K562 (cell line): ENCODE data around the gene MRPS31. TPM values are rescaled to one million over a fixed set of nuclear protein-coding genes. Genes with fewer than 3 reads are reported as not detected.
A peak's percentile ranks its signal among the peaks of the same experiment; 100 is the strongest.

Source experiments
- CCNT2 ChIP-seq: IDR thresholded peaks from 2 replicates; pipeline ENCODE4 v1.6.1; 2011; ENCODE audit warnings: borderline replicate concordance, low read depth, mild to moderate bottlenecking, moderate library complexity, mixed read lengths, low read length; ENCODE audit not compliant: insufficient read length; ENCODE audit errors: extremely low read depth
- CEBPB ChIP-seq: fragments of 450-650 bp; IDR thresholded peaks from 2 replicates; pipeline ENCODE4 v1.6.1; 2016; ENCODE audit warnings: missing genetic modification characterization, missing compliant biosample characterization
- DACH1 ChIP-seq: fragments of 450-650 bp; IDR thresholded peaks from 2 replicates; pipeline ENCODE4 v1.6.1; 2018; ENCODE audit not compliant: partially characterized antibody
- FOXK2 ChIP-seq, 2 experiments: fragments of 450-650 bp; IDR thresholded peaks in 1 of 2; conservative IDR thresholded peaks in 1 of 2; 2 replicates each; pipeline ENCODE4 v1.6.1; 2016; ENCODE audit warnings: low read depth in 2 of 2, mild to moderate bottlenecking in 1 of 2
- GTF2E2 ChIP-seq: fragments of 200-800 bp; sonication (Bioruptor generic); IDR thresholded peaks from 2 replicates; pipeline ENCODE4 v1.6.1; 2016; ENCODE audit warnings: missing genetic modification characterization, missing compliant biosample characterization
- KLF1 ChIP-seq: fragments of 450-650 bp; IDR thresholded peaks from 2 replicates; pipeline ENCODE4 v1.6.1; 2016; ENCODE audit warnings: missing genetic modification characterization, missing compliant biosample characterization
- KLF13 ChIP-seq: fragments of 450-650 bp; IDR thresholded peaks from 2 replicates; pipeline ENCODE4 v1.6.1; 2016; ENCODE audit warnings: missing genetic modification characterization, low read depth, mild to moderate bottlenecking, missing compliant biosample characterization, moderate library complexity, borderline replicate concordance
- KLF6 ChIP-seq: fragments of 250-450 bp; sonication (Bioruptor Pico); IDR thresholded peaks from 2 replicates; pipeline ENCODE4 v1.4.0; 2020; ENCODE audit warnings: mild to moderate bottlenecking, moderate library complexity, borderline replicate concordance
- PHF20 ChIP-seq: fragments of 450-650 bp; IDR thresholded peaks from 2 replicates; pipeline ENCODE4 v1.6.1; 2018; ENCODE audit not compliant: partially characterized antibody
- SIN3B ChIP-seq: fragments of 450-650 bp; IDR thresholded peaks from 2 replicates; pipeline ENCODE4 v1.6.1; 2017; ENCODE audit warnings: low read depth, mild to moderate bottlenecking, moderate library complexity
- SMAD3 ChIP-seq: fragments of 450-650 bp; formaldehyde crosslinking; conservative IDR thresholded peaks from 2 replicates; pipeline ENCODE4 v1.4.0; 2020; ENCODE audit warnings: mild to moderate bottlenecking
- TEAD1 ChIP-seq, 2 experiments: fragments of 450-650 bp in 1 of 2; sonication (generic) in 1 of 2; formaldehyde crosslinking; IDR thresholded peaks; 2 replicates each; pipeline versions ENCODE4 v1.4.0 to v1.8.0; 2020 to 2022; ENCODE audit warnings: mild to moderate bottlenecking in 2 of 2, missing genetic modification reagents in 1 of 2
- U2AF2 ChIP-seq: fragments of 200-400 bp; formaldehyde crosslinking; optimal IDR thresholded peaks from 2 replicates; pipeline ENCODE3; 2017; ENCODE audit warnings: low read depth, mild to moderate bottlenecking, low read length
- ZNF316 ChIP-seq: fragments of 450-650 bp; IDR thresholded peaks from 2 replicates; pipeline ENCODE4 v1.6.1; 2016
- polyA plus RNA-seq, 8 experiments: library from polyadenylated mRNA; depleted of rRNA in 4 of 8; stranded (reverse) in 5 of 8; unstranded in 3 of 8; fragments of >200 nt; fragmentation: Nextera tagmentation in 2 of 8; fragmentation: Illumina TruSeq in 1 of 8; extraction: Ambion mirVana in 2 of 8; extraction: Trizol in 1 of 8; gene quantifications; 2 replicates each; pipeline versions ENCODE4 v1.2.1 to v1.2.3, GENCODE V29; 2011 to 2014; ENCODE audit warnings: inconsistent platforms in 1 of 8, missing spikeins in 1 of 8
- total RNA-seq, 7 experiments: library from RNA; depleted of rRNA in 6 of 7; stranded (reverse); fragments of >200 nt in 6 of 7; fragmentation: Illumina TruSeq in 2 of 7; extraction: Trizol in 2 of 7; gene quantifications; 2 replicates each; pipeline versions ENCODE4 v1.2.1 to v1.2.3, GENCODE V29; 2011 to 2021; ENCODE audit warnings: low replicate concordance in 1 of 7
- TF ChIP-seq, protein P1 (sequence below): sonication (generic); formaldehyde crosslinking; IDR thresholded peaks from 2 replicates; pipeline ENCODE4 v1.9.0; 2022; ENCODE audit warnings: mild to moderate bottlenecking, missing genetic modification reagents
- TF ChIP-seq, protein P2 (sequence below): IDR thresholded peaks from 2 replicates; pipeline ENCODE4 v1.6.1; 2011; ENCODE audit warnings: borderline replicate concordance, low read depth, mild to moderate bottlenecking, moderate library complexity, low read length; ENCODE audit not compliant: insufficient read depth, poor library complexity, severe bottlenecking
- TF ChIP-seq, protein P3 (sequence below): fragments of 450-650 bp; IDR thresholded peaks from 2 replicates; pipeline ENCODE4 v1.6.1; 2018; ENCODE audit warnings: mild to moderate bottlenecking, low read depth; ENCODE audit not compliant: partially characterized antibody
- TF ChIP-seq, protein P4 (sequence below), 2 experiments: fragments of 200-800 bp in 1 of 2; sonication (Bioruptor generic) in 1 of 2; sonication (generic) in 1 of 2; formaldehyde crosslinking in 1 of 2; IDR thresholded peaks in 1 of 2; conservative IDR thresholded peaks in 1 of 2; 2 replicates each; pipeline versions ENCODE4 v1.5.0 to v1.6.1; 2016 to 2020; ENCODE audit warnings: missing compliant biosample characterization in 1 of 2, missing genetic modification characterization in 1 of 2, missing genetic modification reagents in 1 of 2
- TF ChIP-seq, protein P5 (sequence below), 2 experiments: fragments of 450-650 bp; IDR thresholded peaks; 2 replicates each; pipeline ENCODE4 v1.6.1; 2016

MRPS31 gene
- total and polyA plus RNA-seq, 9 of the 15 experiments (the other 6 are each of a cell fraction or from before 2014, with no cell fraction given), result 20.3 to 57.8 (median 37.1) TPM

DNA sequence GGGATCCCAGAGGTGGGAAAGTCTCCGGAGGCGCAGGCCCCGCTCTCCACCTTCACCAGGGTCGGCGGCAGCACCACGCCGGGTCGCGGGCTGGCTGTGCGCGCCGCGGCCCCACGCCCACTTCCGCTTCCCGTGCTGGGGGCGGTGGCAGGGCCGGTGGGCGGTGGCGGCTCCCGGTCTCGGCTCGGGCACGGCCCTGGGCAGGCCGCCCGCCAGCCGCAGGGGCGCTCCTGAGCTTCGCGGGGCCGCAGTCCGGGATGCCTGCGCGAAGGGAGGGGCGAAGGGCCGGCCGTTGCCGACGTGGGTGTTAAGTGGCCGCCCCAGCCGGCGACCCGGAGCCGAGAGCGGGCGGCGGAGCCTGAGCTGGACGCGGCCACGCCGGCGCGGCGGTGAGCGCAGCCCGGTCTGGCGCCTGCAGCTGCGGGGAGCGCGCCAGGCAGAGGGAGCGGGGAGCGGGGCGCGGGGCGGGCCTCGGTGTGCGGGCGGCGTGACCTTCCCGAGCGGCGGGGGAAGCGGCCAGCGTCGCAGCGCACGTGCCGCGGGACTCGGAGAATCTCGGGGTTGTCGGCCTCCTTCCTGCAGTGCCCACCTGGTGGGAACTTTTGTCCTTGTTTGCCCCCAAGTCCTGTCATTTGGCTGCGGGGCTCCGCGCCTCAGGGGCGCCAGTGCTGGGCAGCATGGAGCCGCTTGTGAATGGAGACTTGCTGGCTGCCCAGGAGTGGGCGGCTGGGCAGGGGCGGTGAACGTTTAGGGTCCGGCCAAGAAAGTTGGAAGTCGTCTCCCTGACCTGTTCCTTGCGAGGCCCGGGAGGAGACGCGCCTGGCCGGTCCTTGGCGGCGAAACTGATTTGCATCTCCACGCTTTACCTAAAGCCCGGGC lies 18.5 kb upstream of the MRPS31 start, which contains the start of gene SLC25A15 (continued):
- TF ChIP-seq, protein P1, sequence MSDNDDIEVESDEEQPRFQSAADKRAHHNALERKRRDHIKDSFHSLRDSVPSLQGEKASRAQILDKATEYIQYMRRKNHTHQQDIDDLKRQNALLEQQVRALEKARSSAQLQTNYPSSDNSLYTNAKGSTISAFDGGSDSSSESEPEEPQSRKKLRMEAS (CRISPR knock-in tag), result peak; percentile 23; the same call in 1 of the 2 replicates
- TF ChIP-seq KLF6 (CRISPR knock-in tag), result no peak
- TF ChIP-seq, protein P2, sequence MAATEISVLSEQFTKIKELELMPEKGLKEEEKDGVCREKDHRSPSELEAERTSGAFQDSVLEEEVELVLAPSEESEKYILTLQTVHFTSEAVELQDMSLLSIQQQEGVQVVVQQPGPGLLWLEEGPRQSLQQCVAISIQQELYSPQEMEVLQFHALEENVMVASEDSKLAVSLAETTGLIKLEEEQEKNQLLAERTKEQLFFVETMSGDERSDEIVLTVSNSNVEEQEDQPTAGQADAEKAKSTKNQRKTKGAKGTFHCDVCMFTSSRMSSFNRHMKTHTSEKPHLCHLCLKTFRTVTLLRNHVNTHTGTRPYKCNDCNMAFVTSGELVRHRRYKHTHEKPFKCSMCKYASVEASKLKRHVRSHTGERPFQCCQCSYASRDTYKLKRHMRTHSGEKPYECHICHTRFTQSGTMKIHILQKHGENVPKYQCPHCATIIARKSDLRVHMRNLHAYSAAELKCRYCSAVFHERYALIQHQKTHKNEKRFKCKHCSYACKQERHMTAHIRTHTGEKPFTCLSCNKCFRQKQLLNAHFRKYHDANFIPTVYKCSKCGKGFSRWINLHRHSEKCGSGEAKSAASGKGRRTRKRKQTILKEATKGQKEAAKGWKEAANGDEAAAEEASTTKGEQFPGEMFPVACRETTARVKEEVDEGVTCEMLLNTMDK, result no peak
- no peak for TF ChIP-seq U2AF2
- TF ChIP-seq ZNF316, result no peak
- no peak for TF ChIP-seq PHF20
- TF ChIP-seq CCNT2, result peak; percentile 50
- TF ChIP-seq SMAD3 (CRISPR knock-in tag), result no peak
- TF ChIP-seq GTF2E2 (tag), result 0 out of 2 replicates have a peak, but pooled peaks have one; percentile 23
- TF ChIP-seq, protein P3, sequence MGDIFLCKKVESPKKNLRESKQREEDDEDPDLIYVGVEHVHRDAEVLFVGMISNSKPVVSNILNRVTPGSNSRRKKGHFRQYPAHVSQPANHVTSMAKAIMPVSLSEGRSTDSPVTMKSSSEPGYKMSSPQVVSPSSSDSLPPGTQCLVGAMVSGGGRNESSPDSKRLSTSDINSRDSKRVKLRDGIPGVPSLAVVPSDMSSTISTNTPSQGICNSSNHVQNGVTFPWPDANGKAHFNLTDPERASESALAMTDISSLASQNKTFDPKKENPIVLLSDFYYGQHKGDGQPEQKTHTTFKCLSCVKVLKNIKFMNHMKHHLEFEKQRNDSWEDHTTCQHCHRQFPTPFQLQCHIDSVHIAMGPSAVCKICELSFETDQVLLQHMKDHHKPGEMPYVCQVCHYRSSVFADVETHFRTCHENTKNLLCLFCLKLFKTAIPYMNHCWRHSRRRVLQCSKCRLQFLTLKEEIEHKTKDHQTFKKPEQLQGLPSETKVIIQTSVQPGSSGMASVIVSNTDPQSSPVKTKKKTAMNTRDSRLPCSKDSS, result no peak
- TF ChIP-seq SIN3B, result peak; percentile 38; the same call in 1 of the 2 replicates
- TF ChIP-seq FOXK2 (conservative IDR thresholded peaks at IDR 0.05 in 1 of 2, IDR thresholded peaks at IDR 0.05 in 1 of 2; ENCODE audit: low read depth in 2 of 2), result no peak
- TF ChIP-seq KLF1, result peak; percentile 41; the same call in 1 of the 2 replicates
- TF ChIP-seq DACH1, result no peak
- TF ChIP-seq, protein P4, sequence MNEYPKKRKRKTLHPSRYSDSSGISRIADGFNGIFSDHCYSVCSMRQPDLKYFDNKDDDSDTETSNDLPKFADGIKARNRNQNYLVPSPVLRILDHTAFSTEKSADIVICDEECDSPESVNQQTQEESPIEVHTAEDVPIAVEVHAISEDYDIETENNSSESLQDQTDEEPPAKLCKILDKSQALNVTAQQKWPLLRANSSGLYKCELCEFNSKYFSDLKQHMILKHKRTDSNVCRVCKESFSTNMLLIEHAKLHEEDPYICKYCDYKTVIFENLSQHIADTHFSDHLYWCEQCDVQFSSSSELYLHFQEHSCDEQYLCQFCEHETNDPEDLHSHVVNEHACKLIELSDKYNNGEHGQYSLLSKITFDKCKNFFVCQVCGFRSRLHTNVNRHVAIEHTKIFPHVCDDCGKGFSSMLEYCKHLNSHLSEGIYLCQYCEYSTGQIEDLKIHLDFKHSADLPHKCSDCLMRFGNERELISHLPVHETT (CRISPR knock-in tag; conservative IDR thresholded peaks at IDR 0.05 in 1 of 2, IDR thresholded peaks at IDR 0.05 in 1 of 2), result peak in 1 of 2 experiments; percentile 92; a peak in 2 of 4 replicates
- peak; percentile 46; the same call in 1 of the 2 replicates for TF ChIP-seq KLF13 (tag)
- TF ChIP-seq TEAD1 (CRISPR knock-in tag; IDR thresholded peaks at IDR 0.05), result no peak
- TF ChIP-seq, protein P5, sequence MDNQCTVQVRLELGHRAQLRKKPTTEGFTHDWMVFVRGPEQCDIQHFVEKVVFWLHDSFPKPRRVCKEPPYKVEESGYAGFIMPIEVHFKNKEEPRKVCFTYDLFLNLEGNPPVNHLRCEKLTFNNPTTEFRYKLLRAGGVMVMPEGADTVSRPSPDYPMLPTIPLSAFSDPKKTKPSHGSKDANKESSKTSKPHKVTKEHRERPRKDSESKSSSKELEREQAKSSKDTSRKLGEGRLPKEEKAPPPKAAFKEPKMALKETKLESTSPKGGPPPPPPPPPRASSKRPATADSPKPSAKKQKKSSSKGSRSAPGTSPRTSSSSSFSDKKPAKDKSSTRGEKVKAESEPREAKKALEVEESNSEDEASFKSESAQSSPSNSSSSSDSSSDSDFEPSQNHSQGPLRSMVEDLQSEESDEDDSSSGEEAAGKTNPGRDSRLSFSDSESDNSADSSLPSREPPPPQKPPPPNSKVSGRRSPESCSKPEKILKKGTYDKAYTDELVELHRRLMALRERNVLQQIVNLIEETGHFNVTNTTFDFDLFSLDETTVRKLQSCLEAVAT (IDR thresholded peaks at IDR 0.05), result no peak
- TF ChIP-seq CEBPB (tag), result no peak
